ENCODE measurements around the gene CDH24. TPM values are rescaled to one million over a fixed set of nuclear protein-coding genes. Genes with fewer than 3 reads are reported as not detected.

The CDH24 gene
- total and polyA plus RNA-seq, 2 of the 13 experiments (the other 11 are each of a cell fraction or from before 2014, with no cell fraction given): 0.69 to 0.99 TPM

DNA sequence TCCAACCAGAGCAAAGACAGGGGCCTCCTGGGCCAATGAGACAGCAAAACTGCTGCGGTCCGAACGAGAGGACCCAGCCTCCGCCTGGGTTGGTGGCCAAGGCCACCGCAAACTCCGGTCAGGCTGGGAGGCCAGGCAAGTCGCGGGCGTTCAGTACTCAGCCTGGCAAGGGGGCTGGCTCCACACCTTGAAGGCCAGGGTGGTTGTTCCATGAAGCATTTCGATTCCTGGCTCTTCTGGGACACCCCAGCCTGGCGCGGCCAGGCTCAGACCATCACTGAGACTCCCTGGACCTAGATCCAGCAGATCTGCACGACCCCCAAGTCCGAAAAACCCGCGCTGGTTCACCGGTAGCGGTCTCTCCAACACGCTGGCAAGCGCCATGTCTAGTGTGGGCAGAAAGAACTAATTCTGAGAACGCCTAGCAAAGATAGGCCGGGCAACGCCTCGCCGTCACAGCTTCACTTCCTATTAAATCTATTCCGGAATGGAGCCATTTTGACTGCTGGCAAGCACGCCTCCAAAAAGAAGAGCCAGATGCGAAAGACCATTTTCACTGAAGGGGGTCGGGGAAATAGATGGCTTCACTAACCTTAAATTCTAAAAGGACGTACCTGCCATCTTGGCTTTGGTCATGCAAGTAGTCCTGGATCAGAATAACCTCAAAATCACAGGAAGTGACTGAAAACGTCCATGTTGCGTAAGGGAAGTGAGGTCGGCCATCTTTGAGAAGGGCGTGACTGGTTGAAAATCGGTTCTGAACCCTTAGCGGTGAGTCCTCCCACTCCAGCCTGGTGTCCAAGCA lies 22.6 kb downstream of the CDH24 start, which contains the start of gene PSMB5 (continued):
- TF ChIP-seq ZBTB46 (CRISPR knock-in tag; IDR thresholded peaks at IDR 0.05; ENCODE audit: borderline replicate concordance) (no peak; the same call in 1 of the 2 replicates), NFYC (CRISPR knock-in tag; IDR thresholded peaks at IDR 0.05) (peak; percentile 60), CREBL2 (CRISPR knock-in tag; IDR thresholded peaks at IDR 0.05; ENCODE audit: borderline replicate concordance) (0 out of 2 replicates have a peak, but pooled peaks have one; percentile 48), PRDM10 (CRISPR knock-in tag; IDR thresholded peaks at IDR 0.05; ENCODE audit: low read depth) (peak; percentile 91), CENPX (CRISPR knock-in tag; IDR thresholded peaks at IDR 0.05) (no peak), ZNF569 (CRISPR knock-in tag; IDR thresholded peaks at IDR 0.05; ENCODE audit: borderline replicate concordance) (0 out of 2 replicates have a peak, but pooled peaks have one; percentile 28), MAX (IDR thresholded peaks at IDR 0.05) (peak; percentile 77), ZNF205 (CRISPR knock-in tag; IDR thresholded peaks at IDR 0.05) (peak; percentile 85; the same call in 1 of the 2 replicates), GABPB1 (CRISPR knock-in tag; IDR thresholded peaks at IDR 0.05) (peak; percentile 96), FOXK1 (CRISPR knock-in tag; IDR thresholded peaks at IDR 0.05; ENCODE audit: borderline replicate concordance, low read depth) (peak; percentile 73), MTA1 (CRISPR knock-in tag; IDR thresholded peaks at IDR 0.05; ENCODE audit: borderline replicate concordance) (peak; percentile 87; the same call in 1 of the 2 replicates), TEAD2 (CRISPR knock-in tag; IDR thresholded peaks at IDR 0.05) (no peak), THAP11 (CRISPR knock-in tag; IDR thresholded peaks at IDR 0.05) (peak; percentile 93), ZNF329 (CRISPR knock-in tag; IDR thresholded peaks at IDR 0.05; ENCODE audit: low read depth) (peak; percentile 92), NR2C2 (CRISPR knock-in tag; IDR thresholded peaks at IDR 0.05; ENCODE audit: borderline replicate concordance) (peak; percentile 97), ZNF703 (CRISPR knock-in tag; IDR thresholded peaks at IDR 0.05; ENCODE audit: borderline replicate concordance) (peak; percentile 55; the same call in 1 of the 2 replicates)
- TF ChIP-seq, protein P1, sequence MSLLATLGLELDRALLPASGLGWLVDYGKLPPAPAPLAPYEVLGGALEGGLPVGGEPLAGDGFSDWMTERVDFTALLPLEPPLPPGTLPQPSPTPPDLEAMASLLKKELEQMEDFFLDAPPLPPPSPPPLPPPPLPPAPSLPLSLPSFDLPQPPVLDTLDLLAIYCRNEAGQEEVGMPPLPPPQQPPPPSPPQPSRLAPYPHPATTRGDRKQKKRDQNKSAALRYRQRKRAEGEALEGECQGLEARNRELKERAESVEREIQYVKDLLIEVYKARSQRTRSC (CRISPR knock-in tag; IDR thresholded peaks at IDR 0.05; ENCODE audit: low read depth): no peak; the same call in 1 of the 2 replicates
- TF ChIP-seq, protein P2, sequence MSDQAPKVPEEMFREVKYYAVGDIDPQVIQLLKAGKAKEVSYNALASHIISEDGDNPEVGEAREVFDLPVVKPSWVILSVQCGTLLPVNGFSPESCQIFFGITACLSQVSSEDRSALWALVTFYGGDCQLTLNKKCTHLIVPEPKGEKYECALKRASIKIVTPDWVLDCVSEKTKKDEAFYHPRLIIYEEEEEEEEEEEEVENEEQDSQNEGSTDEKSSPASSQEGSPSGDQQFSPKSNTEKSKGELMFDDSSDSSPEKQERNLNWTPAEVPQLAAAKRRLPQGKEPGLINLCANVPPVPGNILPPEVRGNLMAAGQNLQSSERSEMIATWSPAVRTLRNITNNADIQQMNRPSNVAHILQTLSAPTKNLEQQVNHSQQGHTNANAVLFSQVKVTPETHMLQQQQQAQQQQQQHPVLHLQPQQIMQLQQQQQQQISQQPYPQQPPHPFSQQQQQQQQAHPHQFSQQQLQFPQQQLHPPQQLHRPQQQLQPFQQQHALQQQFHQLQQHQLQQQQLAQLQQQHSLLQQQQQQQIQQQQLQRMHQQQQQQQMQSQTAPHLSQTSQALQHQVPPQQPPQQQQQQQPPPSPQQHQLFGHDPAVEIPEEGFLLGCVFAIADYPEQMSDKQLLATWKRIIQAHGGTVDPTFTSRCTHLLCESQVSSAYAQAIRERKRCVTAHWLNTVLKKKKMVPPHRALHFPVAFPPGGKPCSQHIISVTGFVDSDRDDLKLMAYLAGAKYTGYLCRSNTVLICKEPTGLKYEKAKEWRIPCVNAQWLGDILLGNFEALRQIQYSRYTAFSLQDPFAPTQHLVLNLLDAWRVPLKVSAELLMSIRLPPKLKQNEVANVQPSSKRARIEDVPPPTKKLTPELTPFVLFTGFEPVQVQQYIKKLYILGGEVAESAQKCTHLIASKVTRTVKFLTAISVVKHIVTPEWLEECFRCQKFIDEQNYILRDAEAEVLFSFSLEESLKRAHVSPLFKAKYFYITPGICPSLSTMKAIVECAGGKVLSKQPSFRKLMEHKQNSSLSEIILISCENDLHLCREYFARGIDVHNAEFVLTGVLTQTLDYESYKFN (CRISPR knock-in tag; conservative IDR thresholded peaks at IDR 0.05): peak; percentile 56
